Kidney (tissue), 14 donors: ENCODE data around the gene WDFY3. TPM values are rescaled to one million over a fixed set of nuclear protein-coding genes. Genes with fewer than 3 reads are reported as not detected.

Experiments
- DNase-seq, 5 donors: peaks; one replicate each; pipeline ENCODE4 v3.0.0-alpha.2; 2013 to 2020
- FAIRE-seq: peaks from 2 replicates; lab custom pipeline; 2012; peaks lifted over from hg19 to GRCh38; lab: Jason Lieb, UNC
- H3K27ac ChIP-seq, 2 donors: one replicate each; pipeline ENCODE4 v1.7.0; 2013; ENCODE audit warnings: low read depth in 2 of 2, low read length in 2 of 2, inconsistent platforms in 1 of 2
- H3K27me3 ChIP-seq: one replicate; pipeline ENCODE4 v1.7.1; 2013; ENCODE audit warnings: low read length, inconsistent platforms; ENCODE audit not compliant: control insufficient read depth, insufficient read depth
- H3K36me3 ChIP-seq, 3 donors: one replicate each; pipeline versions ENCODE4 v1.7.0 to v1.7.1; 2013; ENCODE audit warnings: low read length in 3 of 3, control low read depth in 1 of 3, inconsistent platforms in 1 of 3; ENCODE audit not compliant: insufficient read depth in 3 of 3, control insufficient read depth in 2 of 3
- H3K4me1 ChIP-seq, 3 donors: one replicate each; pipeline versions ENCODE4 v1.7.0 to v1.7.1; 2013; ENCODE audit warnings: low read length in 3 of 3, inconsistent platforms in 1 of 3, low read depth in 1 of 3; ENCODE audit not compliant: control insufficient read depth in 2 of 3, insufficient read depth in 2 of 3
- H3K4me3 ChIP-seq, 3 donors: one replicate each; pipeline versions ENCODE4 v1.7.0 to v1.8.1; 2013; ENCODE audit warnings: low read length in 3 of 3, control low read depth in 1 of 3, inconsistent platforms in 1 of 3
- H3K9ac ChIP-seq, 3 donors: one replicate each; pipeline versions ENCODE4 v1.7.0 to v1.7.1; 2013; ENCODE audit warnings: low read length in 3 of 3, control low read depth in 1 of 3, inconsistent platforms in 1 of 3
- H3K9me3 ChIP-seq, 3 donors: one replicate each; pipeline versions ENCODE4 v1.7.0 to v1.7.1; 2013; ENCODE audit warnings: low read length in 3 of 3, control low read depth in 1 of 3, inconsistent platforms in 1 of 3; ENCODE audit not compliant: control insufficient read depth in 2 of 3, insufficient read depth in 1 of 3
- intact Hi-C: fragments of 100-400 bp; cut with DNase I; formaldehyde crosslinking; loops from one replicate; pipeline ENCODE4 v1.11.1; 2022
- polyA plus RNA-seq: library from polyadenylated mRNA; stranded (reverse); fragments of 350-450 nt; fragmentation: Illumina TruSeq; extraction: RNeasy Lipid Tissue Mini Kit (QIAGEN cat#74804); gene quantifications from one replicate; pipeline ENCODE4 v1.2.3, GENCODE V29; 2014; ENCODE audit warnings: low read depth, low replicate concordance; ENCODE audit not compliant: insufficient read depth
- total RNA-seq: library from RNA; stranded (reverse); fragmentation: NEBNext Ultra II Directional; extraction: Animal tissue kit (Norgen Biotek cat#: 25700); gene quantifications from one replicate; pipeline ENCODE4 v1.2.1, GENCODE V29; 2021
- TF ChIP-seq, protein P1 (sequence below): IDR thresholded peaks from 3 replicates; pipeline ENCODE4 v1.5.1; 2012; ENCODE audit warnings: mild to moderate bottlenecking, moderate library complexity, borderline replicate concordance; ENCODE audit not compliant: insufficient read depth; ENCODE audit errors: extremely low read depth
- donor health status: control.
- donor health status: control.
- donor health status: control.
- donor health status: control.
- donor health status: control.
- donor health status: DM: yes; HTN: yes; CAD: no.
- donor health status: Normal renal cell carcinoma (clear cell type).

The WDFY3 gene
- total and polyA plus RNA-seq, 2 donors from 2014 or later = 9.4 to 151 TPM

- no peaks in the 10 kb centered on the region for H3K27me3 ChIP-seq
- no peak overlapping the region for H3K27ac ChIP-seq
- no peaks in the 10 kb centered on the region for H3K9me3 ChIP-seq
- H3K4me3 ChIP-seq = no peak overlapping the region
- TF ChIP-seq, protein P1, sequence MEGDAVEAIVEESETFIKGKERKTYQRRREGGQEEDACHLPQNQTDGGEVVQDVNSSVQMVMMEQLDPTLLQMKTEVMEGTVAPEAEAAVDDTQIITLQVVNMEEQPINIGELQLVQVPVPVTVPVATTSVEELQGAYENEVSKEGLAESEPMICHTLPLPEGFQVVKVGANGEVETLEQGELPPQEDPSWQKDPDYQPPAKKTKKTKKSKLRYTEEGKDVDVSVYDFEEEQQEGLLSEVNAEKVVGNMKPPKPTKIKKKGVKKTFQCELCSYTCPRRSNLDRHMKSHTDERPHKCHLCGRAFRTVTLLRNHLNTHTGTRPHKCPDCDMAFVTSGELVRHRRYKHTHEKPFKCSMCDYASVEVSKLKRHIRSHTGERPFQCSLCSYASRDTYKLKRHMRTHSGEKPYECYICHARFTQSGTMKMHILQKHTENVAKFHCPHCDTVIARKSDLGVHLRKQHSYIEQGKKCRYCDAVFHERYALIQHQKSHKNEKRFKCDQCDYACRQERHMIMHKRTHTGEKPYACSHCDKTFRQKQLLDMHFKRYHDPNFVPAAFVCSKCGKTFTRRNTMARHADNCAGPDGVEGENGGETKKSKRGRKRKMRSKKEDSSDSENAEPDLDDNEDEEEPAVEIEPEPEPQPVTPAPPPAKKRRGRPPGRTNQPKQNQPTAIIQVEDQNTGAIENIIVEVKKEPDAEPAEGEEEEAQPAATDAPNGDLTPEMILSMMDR = no peak
- no peak overlapping the region for H3K9ac ChIP-seq
- DNase-seq (no peak), FAIRE-seq (no peak)
- H3K36me3 ChIP-seq = peaks cover 0 to 44% (median 9%) of the 10 kb centered on the region in 3 donors
- no peaks in the 10 kb centered on the region for H3K4me1 ChIP-seq
- intact Hi-C loops = no loop called here
Measured at GRCh38 chr4:84821064-84821463, 145.4 kb downstream of the WDFY3 start.

GRCh38 chr4:84814094-84814750, 152.3 kb downstream of the WDFY3 start:
- FAIRE-seq = no peak
- no peaks in the 10 kb centered on the region for H3K4me1 ChIP-seq
- DNase-seq = no peak
- peaks cover under 1 to 30% (median 11%) of the 10 kb centered on the region in 3 donors for H3K36me3 ChIP-seq
- no peaks in the 10 kb centered on the region for H3K27me3 ChIP-seq
- TF ChIP-seq, protein P1 = no peak
- no peaks in the 10 kb centered on the region for H3K9me3 ChIP-seq
- no peak overlapping the region for H3K27ac ChIP-seq
- intact Hi-C loops = no loop called here
- H3K9ac ChIP-seq = no peak overlapping the region
- H3K4me3 ChIP-seq = no peak overlapping the region

DNA sequence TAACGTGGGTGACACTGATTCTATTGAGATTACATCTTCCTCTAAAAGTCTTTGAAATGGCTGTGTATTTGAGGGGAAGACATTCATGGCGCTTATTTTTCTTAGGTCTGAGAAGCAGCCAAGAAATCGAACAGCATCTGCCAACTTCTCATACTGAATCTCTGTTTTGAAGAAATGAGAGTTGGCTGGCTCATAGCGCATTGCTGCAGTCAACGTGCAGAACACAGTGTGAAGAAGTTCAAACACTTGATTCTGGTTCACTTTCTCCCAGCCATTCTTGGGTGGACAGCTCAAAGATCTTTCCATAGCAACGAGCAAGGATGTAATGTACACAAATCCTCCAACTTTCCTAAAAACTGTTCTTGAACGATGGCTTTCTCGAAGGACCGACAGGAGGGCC, 156.5 kb downstream of the WDFY3 start:
- no peak overlapping the region for H3K27ac ChIP-seq
- no peaks in the 10 kb centered on the region for H3K4me1 ChIP-seq
- no peaks in the 10 kb centered on the region for H3K27me3 ChIP-seq
- TF ChIP-seq, protein P1 = no peak
- H3K9me3 ChIP-seq = no peaks in the 10 kb centered on the region
- intact Hi-C loops = no loop called here
- peaks cover 6 to 16% (median 9%) of the 10 kb centered on the region in 3 donors for H3K36me3 ChIP-seq
- no peak for FAIRE-seq
- no peak overlapping the region for H3K9ac ChIP-seq
- DNase-seq = no peak
- H3K4me3 ChIP-seq = no peak overlapping the region
